HepG2 (cell line): ENCODE data around the gene ABCA3. TPM values are rescaled to one million over a fixed set of nuclear protein-coding genes. Genes with fewer than 3 reads are reported as not detected.

Source experiments
- ATAC-seq: fragments of 200-7000 bp; cut with Tn5 transposase; 3 replicates; pipeline ENCODE4 v1.9.1; 2020; ENCODE audit warnings: mild to moderate bottlenecking, moderate library complexity
- BruUV-seq: library from RNA; stranded (reverse); fragments of 400-500 nt; replicated peaks from 2 replicates; lab custom pipeline; 2021; lab: Mats Ljungman, UMichigan
- CTCF ChIA-PET: fragments of 300-600 bp; formaldehyde crosslinking; extraction: SDS; loops from one replicate; lab custom pipeline; 2021; ENCODE audit warnings: low total read pairs, inconsistent platforms, low intra/inter-chr PET ratio; lab: Yijun Ruan, JAX
- POLR2A ChIA-PET: fragments of 350-600 bp; sonication (Branson Sonifier 250); formaldehyde crosslinking; loops from one replicate; lab custom pipeline; 2020; ENCODE audit warnings: antibody characterized with exemption, inconsistent platforms; lab: Yijun Ruan, JAX
- DNase-seq: peaks from one replicate; pipeline ENCODE4 v3.0.0-alpha.2; 2015; ENCODE audit warnings: low spot score
- FAIRE-seq: peaks from 3 replicates; lab custom pipeline; 2011; peaks lifted over from hg19 to GRCh38; lab: Jason Lieb, UNC
- H2AFZ ChIP-seq: one replicate; pipeline ENCODE4 v1.6.1; 2011; ENCODE audit warnings: low read length, inconsistent platforms
- H3K27ac ChIP-seq: fragments of 300-600 bp; 3 replicates; pipeline ENCODE4 v1.8.0; 2011; ENCODE audit warnings: mixed run types, mild to moderate bottlenecking, mixed read lengths, low read length, inconsistent platforms; ENCODE audit not compliant: insufficient read depth; ENCODE audit errors: extremely low read length
- H3K27me3 ChIP-seq, 2 experiments: fragments of 200-600 bp in 1 of 2; 2 replicates in 1 of 2; 3 replicates in 1 of 2; pipeline versions ENCODE4 v1.6.0 to v1.8.0; 2011; ENCODE audit warnings: low read length in 2 of 2, mild to moderate bottlenecking in 2 of 2, moderate library complexity in 2 of 2, inconsistent platforms in 1 of 2; ENCODE audit not compliant: insufficient read depth in 2 of 2, control insufficient read depth in 1 of 2
- H3K36me3 ChIP-seq, 2 experiments: fragments of 200-600 bp in 1 of 2; replicated peaks in 1 of 2; 2 replicates in 1 of 2; 3 replicates in 1 of 2; pipeline versions ENCODE4 v1.5.1 to v1.8.0; 2011; ENCODE audit warnings: low read length in 2 of 2, inconsistent platforms in 1 of 2; ENCODE audit not compliant: insufficient read depth in 2 of 2, control insufficient read depth in 1 of 2
- H3K4me1 ChIP-seq: 2 replicates; pipeline ENCODE4 v1.5.1; 2012; ENCODE audit warnings: low read length, inconsistent platforms; ENCODE audit not compliant: insufficient read depth
- H3K4me2 ChIP-seq: 2 replicates; pipeline ENCODE4 v1.6.0; 2011; ENCODE audit warnings: low read depth, low read length, inconsistent platforms
- H3K4me3 ChIP-seq, 3 experiments: fragments of 200-600 bp in 1 of 3; sonication (generic), shearing (Covaris generic) in 1 of 3; replicated peaks in 1 of 3; 2 replicates each; pipeline ENCODE4 v1.5.1; 2011 to 2016; ENCODE audit warnings: low read length in 3 of 3, inconsistent platforms in 2 of 3, low read depth in 2 of 3, mild to moderate bottlenecking in 2 of 3, control low read depth in 1 of 3, mixed read lengths in 1 of 3; ENCODE audit not compliant: insufficient read depth in 1 of 3
- H3K79me2 ChIP-seq: one replicate; pipeline ENCODE4 v1.6.1; 2011; ENCODE audit warnings: low read length, inconsistent platforms; ENCODE audit not compliant: insufficient read depth
- H3K9ac ChIP-seq: 2 replicates; pipeline ENCODE4 v1.6.0; 2011; ENCODE audit warnings: mild to moderate bottlenecking, low read depth, low read length, inconsistent platforms; ENCODE audit not compliant: insufficient read depth
- H3K9me3 ChIP-seq: 2 replicates; pipeline ENCODE4 v1.5.1; 2012; ENCODE audit warnings: mild to moderate bottlenecking, low read length
- H4K20me1 ChIP-seq: 2 replicates; pipeline ENCODE4 v1.6.0; 2011; ENCODE audit warnings: inconsistent platforms, mild to moderate bottlenecking, low read length, moderate library complexity; ENCODE audit not compliant: insufficient read depth
- CBFB ChIP-seq: sonication (generic); formaldehyde crosslinking; IDR thresholded peaks from 2 replicates; pipeline ENCODE4 v1.4.0; 2020; ENCODE audit warnings: missing genetic modification reagents
- CHD2 ChIP-seq: IDR thresholded peaks from 2 replicates; pipeline ENCODE4 v1.6.1; 2011; ENCODE audit warnings: low read depth, low read length, improper control_type of control experiment
- EEA1 ChIP-seq: sonication (generic); formaldehyde crosslinking; IDR thresholded peaks from 2 replicates; pipeline ENCODE4 v1.5.1; 2020; ENCODE audit warnings: mild to moderate bottlenecking, missing genetic modification reagents, borderline replicate concordance
- GATAD1 ChIP-seq: IDR thresholded peaks from 2 replicates; pipeline ENCODE4 v1.6.1; 2016; ENCODE audit warnings: missing genetic modification reagents, missing compliant biosample characterization
- MIER3 ChIP-seq: IDR thresholded peaks from 2 replicates; pipeline ENCODE4 v1.6.1; 2016; ENCODE audit warnings: missing compliant biosample characterization, borderline replicate concordance
- NCOR1 ChIP-seq: fragments of 200-600 bp; sonication (generic); IDR thresholded peaks from 2 replicates; pipeline ENCODE4 v1.7.0; 2017; ENCODE audit warnings: antibody characterized with exemption, low read length, borderline replicate concordance
- SALL1 ChIP-seq: sonication (generic); formaldehyde crosslinking; IDR thresholded peaks from 2 replicates; pipeline ENCODE4 v1.8.0; 2022; ENCODE audit warnings: mild to moderate bottlenecking, missing genetic modification reagents
- SIN3A ChIP-seq: IDR thresholded peaks from 2 replicates; pipeline ENCODE4 v1.6.1; 2011; ENCODE audit warnings: low read depth, mild to moderate bottlenecking, control low read depth, low read length, borderline replicate concordance
- TFE3 ChIP-seq: IDR thresholded peaks from 2 replicates; pipeline ENCODE4 v1.6.1; 2016
- U2AF1 ChIP-seq: fragments of 200-400 bp; formaldehyde crosslinking; optimal IDR thresholded peaks from 2 replicates; pipeline ENCODE3; 2017; ENCODE audit warnings: mild to moderate bottlenecking, low read depth, low read length
- ZHX2 ChIP-seq, 2 experiments: sonication (generic) in 1 of 2; formaldehyde crosslinking in 1 of 2; IDR thresholded peaks; 2 replicates each; pipeline versions ENCODE4 v1.6.1 to v1.9.0; 2014 to 2022; ENCODE audit warnings: antibody characterized with exemption in 1 of 2, borderline replicate concordance in 1 of 2, inconsistent platforms in 1 of 2, low read depth in 1 of 2, missing genetic modification reagents in 1 of 2
- ZMYM4 ChIP-seq: sonication (generic); formaldehyde crosslinking; IDR thresholded peaks from 2 replicates; pipeline ENCODE4 v1.8.1; 2023; ENCODE audit warnings: mild to moderate bottlenecking, missing genetic modification reagents
- ZNF780A ChIP-seq: sonication (generic); formaldehyde crosslinking; IDR thresholded peaks from 2 replicates; pipeline ENCODE4 v1.8.0; 2022; ENCODE audit warnings: mild to moderate bottlenecking, missing genetic modification reagents, moderate library complexity
- ZNF784 ChIP-seq: sonication (generic); formaldehyde crosslinking; IDR thresholded peaks from 2 replicates; pipeline ENCODE4 v1.5.1; 2020; ENCODE audit warnings: missing genetic modification reagents, mild to moderate bottlenecking, borderline replicate concordance
- ZSCAN30 ChIP-seq: sonication (generic); formaldehyde crosslinking; IDR thresholded peaks from 2 replicates; pipeline ENCODE4 v1.5.0; 2020; ENCODE audit warnings: mild to moderate bottlenecking, missing genetic modification reagents
- WGBS: methylation state at CpG from one replicate; pipeline ENCODE4 v1.1.6; 2017; ENCODE audit warnings: low lambda C conversion rate; 5-methylcytosine and 5-hydroxymethylcytosine counted together
- in situ Hi-C: cut with HindIII; loops from 2 replicates; pipeline ENCODE4 v1.10.0; 2017; ENCODE audit warnings: low pct_unique_long_range_greater_than_20kb; ENCODE audit not compliant: extremely low pct_ligation_motif_present
- intact Hi-C: fragments of 100-400 bp; cut with micrococcal nuclease; formaldehyde crosslinking; loops from one replicate; pipeline ENCODE4 v1.10.0; 2022; ENCODE audit not compliant: unreplicated experiment
- polyA plus RNA-seq, 8 experiments: library from polyadenylated mRNA; depleted of rRNA in 3 of 8; stranded (reverse) in 7 of 8; unstranded in 1 of 8; fragments of >200 nt; fragmentation: Illumina TruSeq in 4 of 8; extraction: Trizol in 4 of 8; gene quantifications; 2 replicates each; pipeline versions ENCODE4 v1.2.1 to v1.2.3, GENCODE V29; 2011 to 2016; ENCODE audit warnings: low read depth in 4 of 8, missing spikeins in 1 of 8, mixed read lengths in 1 of 8; ENCODE audit not compliant: insufficient read depth in 1 of 8
- total RNA-seq, 5 experiments: library from RNA; depleted of rRNA; stranded (reverse); fragments of >200 nt; fragmentation: Illumina TruSeq; extraction: Trizol; gene quantifications; 2 replicates each; pipeline ENCODE4 v1.2.3, GENCODE V29; 2016; ENCODE audit warnings: low read depth in 1 of 5

ABCA3 gene
- total and polyA plus RNA-seq, 2 of the 13 experiments (the other 11 are each of a cell fraction or from before 2014, with no cell fraction given), result 0.60 to 1.5 TPM

- BruUV-seq, result no TSS peak
- Histone ChIP-seq H4K20me1 (no peaks in the 10 kb centered on the region), H3K36me3 (no peaks in the 10 kb centered on the region), H3K27ac (no peak overlapping the region), H3K4me3 (no peak overlapping the region), H3K4me1 (peaks cover 11% of the 10 kb centered on the region), H3K27me3 (peaks cover 7 to 43% of the 10 kb centered on the region in 2 experiments), H3K9ac (no peak overlapping the region), H3K4me2 (no peak overlapping the region), H3K9me3 (no peaks in the 10 kb centered on the region), H3K79me2 (no peaks in the 10 kb centered on the region), H2AFZ (no peak overlapping the region)
- CTCF ChIA-PET, result no interaction called here
- WGBS, result 61% methylated on average over 10 of the region's 15 CpGs
- intact Hi-C loops (no loop called here), in situ Hi-C loops (no loop called here)
- POLR2A ChIA-PET, result no interaction called here
- TF ChIP-seq CBFB (no peak), SALL1 (CRISPR knock-in tag) (no peak), U2AF1 (no peak), ZNF780A (CRISPR knock-in tag) (no peak), CHD2 (no peak), GATAD1 (CRISPR knock-in tag) (no peak), SIN3A (no peak), ZMYM4 (CRISPR knock-in tag) (no peak), ZNF784 (no peak), ZHX2 (IDR thresholded peaks at IDR 0.05; ENCODE audit: low read depth) (no peak), ZHX2 (CRISPR knock-in tag; IDR thresholded peaks at IDR 0.05; ENCODE audit: borderline replicate concordance) (no peak), EEA1 (CRISPR knock-in tag) (no peak), ZSCAN30 (CRISPR knock-in tag) (no peak), TFE3 (CRISPR knock-in tag) (no peak), NCOR1 (no peak), MIER3 (CRISPR knock-in tag) (no peak)
- FAIRE-seq (no peak), DNase-seq (no peak), ATAC-seq (no peak)
These were observed 2.9 kb downstream of the ABCA3 start for GRCh38 chr16:2337431-2338296.
